HG03060 (cell line): Measurements from ENCODE around the gene KRTAP5-2.
"Not testable (repeated sequence)": the region's sequence is repeated elsewhere in the genome, so short reads cannot be mapped to it uniquely, and the experiment has no call there.

Experiments
- ATAC-seq: cut with Tn5 transposase; IDR thresholded peaks from one replicate; pipeline ENCODE4 v1.9.1; 2021; ENCODE audit warnings: low read depth, moderate number of reproducible peaks; ENCODE audit not compliant: unreplicated experiment

KRTAP5-2 gene, protein sequence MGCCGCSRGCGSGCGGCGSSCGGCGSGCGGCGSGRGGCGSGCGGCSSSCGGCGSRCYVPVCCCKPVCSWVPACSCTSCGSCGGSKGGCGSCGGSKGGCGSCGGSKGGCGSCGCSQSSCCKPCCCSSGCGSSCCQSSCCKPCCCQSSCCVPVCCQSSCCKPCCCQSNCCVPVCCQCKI

DNA sequence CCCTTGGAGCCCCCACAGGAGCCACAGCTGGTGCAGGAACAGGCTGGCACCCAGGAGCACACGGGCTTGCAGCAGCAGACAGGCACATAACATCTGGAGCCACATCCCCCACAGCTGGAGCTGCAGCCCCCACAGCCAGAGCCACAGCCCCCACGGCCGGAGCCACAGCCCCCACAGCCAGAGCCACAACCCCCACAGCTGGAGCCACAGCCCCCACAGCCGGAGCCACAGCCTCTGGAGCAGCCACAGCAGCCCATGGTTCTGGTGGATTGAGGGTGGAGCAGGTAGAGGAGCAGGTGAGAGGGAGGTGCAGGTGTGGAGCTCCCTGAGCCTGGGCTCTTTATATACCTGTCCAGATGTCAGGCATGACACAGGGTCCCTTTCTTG lies at the start of gene KRTAP5-2:
Gene KRTAP5-2 (minus strand): TSS at position 301 of the 387 bp plus-strand sequence. CDS start 44 bp downstream, at position 257.
- ATAC-seq = no peak

GRCh38 chr11:1646540-1646939 lies 48.4 kb upstream of the KRTAP5-2 start:
- not testable (repeated sequence) for ATAC-seq

DNA sequence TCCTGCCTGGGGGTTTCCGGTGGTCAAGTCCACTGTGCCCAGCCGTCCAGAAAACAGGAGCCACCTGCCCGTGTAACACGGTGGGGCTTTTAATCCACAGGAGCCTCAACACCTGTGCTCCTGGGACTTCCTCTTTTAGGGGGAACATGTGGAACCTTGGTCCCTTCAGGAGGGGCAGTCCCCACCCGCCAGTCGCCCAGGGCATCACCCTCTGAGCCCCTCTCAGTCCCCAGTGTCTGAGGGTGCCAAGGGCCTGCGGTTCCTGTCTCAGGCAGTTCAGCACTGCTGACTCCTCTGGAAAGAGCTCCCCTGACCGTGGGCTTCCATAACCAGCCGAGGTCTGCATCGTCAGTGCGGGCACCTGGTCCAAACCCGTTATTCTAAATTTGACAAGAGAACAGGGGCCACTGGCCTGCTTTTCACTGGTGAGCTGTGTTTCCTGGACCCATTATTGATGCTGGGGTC lies 47.3 kb upstream of the KRTAP5-2 start:
- ATAC-seq = no peak

- ATAC-seq = no peak
These were observed 46.7 kb upstream of the KRTAP5-2 start for GRCh38 chr11:1644601-1645356.

DNA sequence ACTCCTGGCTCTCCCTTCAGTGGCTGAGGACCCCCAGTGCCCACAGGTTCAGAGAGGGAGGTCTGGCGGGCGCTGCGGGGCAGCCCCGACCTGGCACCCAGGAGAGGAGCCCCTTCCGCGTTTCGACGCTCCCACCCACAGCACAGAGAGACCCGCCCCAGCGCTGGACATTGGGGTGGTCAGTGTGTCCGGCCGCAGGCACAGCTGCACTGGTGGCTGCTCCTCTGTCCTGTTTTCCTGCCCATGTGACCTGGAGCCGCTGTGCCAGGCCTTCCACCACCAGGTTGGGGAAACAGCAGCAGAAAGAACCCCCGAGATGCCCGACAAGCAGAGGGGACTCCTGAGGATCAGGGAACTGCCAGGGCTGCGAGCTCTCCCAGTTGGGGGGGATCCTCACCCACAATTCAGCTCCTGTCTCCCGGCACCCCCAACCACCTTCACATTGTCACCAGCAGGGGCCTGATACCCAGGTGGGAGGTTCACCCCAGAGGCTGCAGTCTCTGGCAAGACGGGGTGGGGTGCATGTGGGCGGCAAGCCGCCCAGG lies 45.1 kb upstream of the KRTAP5-2 start:
- ATAC-seq = no peak

DNA sequence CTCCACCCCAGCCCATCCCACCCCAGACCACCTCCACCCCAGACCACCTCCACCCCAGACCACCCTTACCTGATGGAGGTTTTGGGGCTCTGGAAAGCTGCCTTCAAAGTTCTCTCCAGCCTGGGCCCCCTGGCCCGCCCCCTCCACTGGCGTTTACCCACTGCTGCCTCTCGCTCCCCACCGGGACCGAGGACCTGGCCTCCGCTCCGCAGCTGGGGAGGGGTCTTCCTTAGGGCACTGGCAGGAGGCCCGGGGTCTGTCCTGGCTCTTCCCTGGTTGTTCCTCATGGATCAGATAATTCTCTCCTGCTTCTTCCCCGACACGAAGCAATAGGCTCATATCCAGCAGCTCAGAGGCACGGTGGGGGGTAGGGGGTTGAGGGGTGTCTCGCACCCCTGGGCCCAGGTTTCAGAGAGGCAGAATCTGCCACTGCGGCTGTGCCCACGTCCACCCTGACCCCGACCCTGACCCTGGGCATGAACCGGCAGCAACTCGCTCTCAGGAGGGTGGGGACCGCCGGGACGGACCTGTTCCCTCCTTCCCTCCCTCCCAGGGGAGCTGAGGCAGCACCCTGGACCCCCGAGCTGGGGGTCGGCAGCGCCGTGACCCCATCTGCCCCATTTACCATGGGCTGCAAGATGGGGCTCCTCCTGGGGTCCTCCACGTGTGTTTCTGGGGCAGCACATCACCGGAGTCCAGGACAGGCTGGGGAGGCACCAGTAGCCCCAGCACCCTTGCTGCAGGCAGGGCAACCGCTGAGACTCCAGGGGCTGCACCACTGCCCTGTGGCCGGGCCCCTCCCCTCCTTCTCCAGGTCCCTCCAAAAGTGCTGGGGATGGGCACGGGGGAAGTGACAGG lies 44.4 kb upstream of the KRTAP5-2 start:
- ATAC-seq = no peak

DNA sequence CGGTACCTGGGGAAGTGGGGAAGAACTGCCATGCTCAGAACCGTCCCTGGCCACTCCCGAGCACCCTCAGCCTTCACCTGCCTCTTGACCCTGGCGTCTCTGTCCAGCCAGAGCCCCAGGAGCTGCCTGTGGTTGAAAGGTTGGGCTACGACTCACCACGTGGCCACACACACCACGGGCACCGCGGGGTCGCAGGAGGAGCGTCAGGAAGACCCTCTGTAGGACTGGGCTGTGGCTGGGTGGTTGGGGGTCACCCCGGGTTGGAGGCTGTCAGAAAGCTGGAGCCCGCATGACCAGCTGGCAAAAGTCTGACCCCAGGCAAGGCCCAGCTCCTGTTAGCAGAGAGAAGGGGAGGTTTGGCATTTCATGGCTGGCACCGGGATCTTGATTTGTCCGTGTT lies 43.0 kb upstream of the KRTAP5-2 start:
- no peak for ATAC-seq

DNA sequence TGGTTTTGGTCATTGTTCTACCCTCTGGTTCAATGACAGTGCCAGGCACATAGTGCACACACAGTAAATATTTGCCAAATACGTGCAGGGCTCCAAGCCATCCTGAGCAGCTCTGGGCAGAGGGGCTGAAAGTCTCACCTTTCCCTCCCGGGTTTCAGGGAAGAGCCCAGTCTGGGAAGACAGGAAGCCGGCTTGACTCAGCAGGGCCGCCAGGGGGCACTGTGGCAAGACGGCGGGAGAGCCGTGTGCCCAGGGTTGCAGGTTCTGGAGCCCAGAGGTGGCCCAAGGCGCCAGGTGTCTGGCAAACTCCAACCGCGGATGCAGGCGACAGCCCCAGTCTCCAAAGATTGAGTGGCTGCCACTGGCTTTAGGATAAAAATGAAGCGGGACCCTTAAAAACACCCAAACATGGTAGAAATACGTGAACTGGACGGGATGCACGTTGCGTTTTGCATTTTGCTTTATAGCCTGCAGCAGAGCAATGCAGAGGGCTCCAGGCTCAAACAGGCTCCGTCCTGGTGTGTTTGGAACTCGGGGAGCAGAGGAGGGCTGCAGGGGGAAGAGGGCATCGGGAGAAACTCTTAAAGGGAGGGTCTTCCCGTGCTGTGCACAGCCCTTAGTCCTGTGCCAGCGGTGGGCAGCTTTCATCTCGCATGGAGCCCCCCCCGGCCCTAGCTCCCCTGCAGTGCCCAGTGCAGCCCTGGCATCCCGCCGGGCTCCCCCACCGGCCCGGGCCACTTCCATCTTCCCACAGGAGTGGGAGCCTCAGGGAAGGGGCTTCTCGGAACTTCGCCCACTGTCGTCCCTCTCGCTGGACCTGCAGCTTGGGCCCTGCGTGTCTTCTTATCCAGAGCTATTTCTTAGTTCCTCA lies 42.2 kb upstream of the KRTAP5-2 start:
- ATAC-seq = no peak

DNA sequence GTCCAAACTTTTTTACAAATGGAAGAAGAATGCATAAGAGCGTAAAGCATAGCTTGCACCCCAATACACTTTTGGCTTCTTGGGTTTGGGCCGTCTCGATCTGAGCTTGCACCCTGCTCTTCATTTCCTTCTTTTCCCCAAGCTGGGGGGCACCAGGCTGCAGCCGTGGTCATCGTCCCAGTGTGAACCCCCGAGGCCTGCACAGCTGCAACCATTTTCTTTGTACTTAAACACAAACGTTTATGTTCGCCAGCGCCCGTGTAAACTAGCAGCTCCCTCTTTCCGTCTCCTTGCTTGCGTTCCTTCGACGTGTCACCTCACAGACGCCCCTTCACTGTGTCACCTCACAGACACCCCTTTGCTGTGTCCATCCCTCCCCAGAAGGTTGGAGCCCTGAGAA lies 41.6 kb upstream of the KRTAP5-2 start:
- ATAC-seq = no peak

DNA sequence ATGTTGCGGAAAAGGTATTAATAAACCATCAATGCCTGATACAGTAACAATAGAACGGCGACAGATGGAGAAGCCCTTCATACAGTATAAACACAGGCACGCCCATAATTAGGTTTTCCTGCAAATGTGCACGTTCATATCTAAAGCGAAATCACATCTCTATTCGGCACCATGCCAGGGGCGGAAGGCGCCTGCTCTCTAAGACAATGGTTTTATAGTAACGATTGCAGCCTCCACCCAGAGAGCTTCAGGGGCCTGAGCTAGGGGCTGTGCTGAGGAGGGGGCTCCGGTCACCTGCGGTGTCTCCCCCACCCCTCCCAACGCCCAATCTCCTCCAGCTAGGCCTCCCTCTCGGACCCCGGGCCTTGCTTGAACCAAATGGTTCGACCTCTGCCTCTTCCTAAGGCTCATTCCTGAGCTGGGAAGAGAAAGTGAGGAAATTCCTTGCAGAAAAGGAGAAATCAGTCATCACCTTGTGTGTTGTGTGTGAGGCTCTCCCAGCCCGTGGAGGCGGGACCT lies 41.1 kb upstream of the KRTAP5-2 start:
- no peak for ATAC-seq

DNA sequence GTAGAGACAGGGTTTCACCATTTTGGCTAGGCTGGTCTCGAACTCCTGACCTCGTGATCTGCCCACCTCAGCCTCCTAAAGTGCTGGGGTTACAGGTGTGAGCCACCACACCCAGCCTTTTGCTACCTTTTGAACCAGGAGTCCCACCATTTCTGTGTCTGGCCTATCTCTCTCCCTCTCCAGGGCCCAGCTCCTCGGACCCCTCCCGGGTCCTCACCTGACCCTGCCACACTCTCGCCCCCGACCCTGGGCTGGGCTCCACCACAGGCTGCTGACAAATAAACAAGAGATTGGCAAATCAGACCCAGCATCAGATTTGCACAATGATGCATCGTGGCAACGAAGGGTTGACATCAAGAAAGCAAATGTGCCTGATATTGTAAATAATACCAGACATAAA lies 40.2 kb upstream of the KRTAP5-2 start:
- no peak for ATAC-seq

DNA sequence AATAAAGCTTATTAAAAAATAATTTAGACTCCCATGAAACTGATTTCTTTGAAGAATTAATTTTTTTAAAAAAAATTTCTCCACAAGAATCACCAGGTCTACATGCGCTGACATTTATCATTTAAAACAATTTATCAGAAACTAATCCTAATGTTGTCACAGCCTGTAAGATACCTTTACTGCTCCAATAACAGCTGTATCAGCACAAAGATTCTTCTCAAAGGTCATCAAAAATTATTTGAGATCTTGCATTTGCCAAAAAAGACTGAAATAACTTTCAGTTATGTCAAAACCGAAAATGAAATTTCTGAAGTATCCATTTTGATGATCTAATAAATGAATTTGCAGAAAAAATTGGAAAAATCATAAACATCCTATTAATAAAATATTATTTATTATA lies 39.5 kb upstream of the KRTAP5-2 start:
- no peak for ATAC-seq

GRCh38 chr11:1636291-1636950 lies 38.3 kb upstream of the KRTAP5-2 start:
- ATAC-seq = no peak

DNA sequence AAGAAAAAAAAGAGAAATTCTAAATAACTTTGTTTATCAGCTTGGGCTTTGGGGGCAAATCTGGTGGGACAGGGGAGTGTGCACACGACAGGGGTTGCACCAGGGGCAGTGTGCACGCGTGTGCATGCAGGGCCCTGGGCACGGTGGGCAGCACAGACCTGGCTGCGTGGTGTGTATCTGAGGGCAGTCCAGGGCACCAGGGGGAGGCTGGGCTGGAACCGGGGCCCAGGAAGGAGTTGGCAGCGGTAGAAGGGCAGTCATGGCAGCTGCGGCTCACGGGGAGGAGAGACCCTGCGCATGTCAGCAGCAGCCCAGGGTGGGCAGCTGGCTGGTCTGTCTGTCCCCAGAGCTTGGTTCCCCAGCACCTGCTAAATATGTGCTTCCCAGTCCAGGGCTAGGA lies 35.8 kb upstream of the KRTAP5-2 start:
- no peak for ATAC-seq

DNA sequence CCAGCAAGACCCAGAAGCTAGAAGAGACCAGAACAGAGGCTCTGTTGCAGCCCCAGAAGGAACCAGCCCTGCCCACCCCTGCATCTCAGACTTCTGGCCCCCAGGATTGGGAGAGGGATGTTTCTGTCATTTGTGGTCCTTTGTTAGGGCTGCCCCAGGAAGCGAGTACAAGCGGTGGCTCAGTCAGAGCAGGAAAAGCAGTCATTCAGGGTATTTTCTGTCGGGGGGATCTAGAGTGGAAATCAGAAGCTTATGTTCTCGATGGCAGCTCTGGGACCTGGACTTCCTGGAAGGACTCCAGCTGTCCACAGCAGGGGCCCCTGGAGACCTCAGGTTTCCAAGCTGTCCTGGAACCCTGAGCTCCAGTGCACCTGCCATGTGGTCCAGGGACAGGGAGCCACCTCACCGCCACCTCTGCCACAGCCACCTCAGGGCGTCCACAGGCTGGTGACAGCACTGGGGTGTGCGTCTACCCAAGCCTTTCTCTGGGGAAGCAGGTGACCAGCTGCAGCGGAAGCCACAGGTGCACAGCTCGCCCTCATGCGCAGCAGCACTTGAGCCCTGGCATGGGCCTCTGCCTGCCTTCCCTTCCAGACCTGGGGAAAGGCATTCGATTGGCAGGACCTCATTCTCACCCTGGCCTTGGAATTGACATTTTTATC lies 34.1 kb upstream of the KRTAP5-2 start:
- no peak for ATAC-seq

- no peak for ATAC-seq
These were observed 33.0 kb upstream of the KRTAP5-2 start for GRCh38 chr11:1631066-1631568.

GRCh38 chr11:1630271-1630670 lies 32.2 kb upstream of the KRTAP5-2 start:
- no peak for ATAC-seq

GRCh38 chr11:1629326-1630185 lies 31.5 kb upstream of the KRTAP5-2 start, which contains the start of gene KRTAP5-5:
KRTAP5-5 (plus strand) TSS chr11:1629775; CDS start chr11:1629841, 66 bp downstream.
- no peak for ATAC-seq
